Tibial nerve (tissue), 4 donors: ENCODE measurements around the gene SLC6A6. TPM values are rescaled to one million over a fixed set of nuclear protein-coding genes. Genes with fewer than 3 reads are reported as not detected.

Experiments
- DNase-seq, 2 donors: peaks; one replicate each; pipeline ENCODE4 v3.0.0-alpha.2; 2019; ENCODE audit warnings: low spot score in 2 of 2
- H3K27ac ChIP-seq, 4 donors: fragments of 200-600 bp; sonication (generic) in 3 of 4; one replicate each; pipeline ENCODE4 v1.5.1; 2017 to 2019; ENCODE audit warnings: mild to moderate bottlenecking in 1 of 4
- H3K27me3 ChIP-seq, 2 donors: fragments of 200-600 bp; sonication (generic) in 1 of 2; one replicate each; pipeline versions ENCODE4 v1.5.1 to v1.6.0; 2017 to 2019
- H3K36me3 ChIP-seq, 3 donors: fragments of 200-600 bp; sonication (generic); one replicate each; pipeline ENCODE4 v1.5.1; 2018 to 2019
- H3K4me1 ChIP-seq, 4 donors: fragments of 200-600 bp; sonication (generic) in 3 of 4; one replicate each; pipeline ENCODE4 v1.5.1; 2017 to 2019
- H3K4me3 ChIP-seq, 4 donors: fragments of 200-600 bp; sonication (generic) in 3 of 4; one replicate each; pipeline ENCODE4 v1.5.1; 2017 to 2019; ENCODE audit warnings: mild to moderate bottlenecking in 1 of 4, moderate library complexity in 1 of 4
- H3K9me3 ChIP-seq, 4 donors: fragments of 200-600 bp; sonication (generic) in 3 of 4; one replicate each; pipeline ENCODE4 v1.5.1; 2017 to 2019
- CTCF ChIP-seq, 5 experiments: fragments of 200-600 bp in 3 of 5; fragments of 450-650 bp in 2 of 5; sonication (generic) in 3 of 5; IDR thresholded peaks; one replicate each; pipeline ENCODE4 v1.5.1; 2016 to 2019; ENCODE audit warnings: antibody characterized with exemption in 5 of 5, mild to moderate bottlenecking in 3 of 5, moderate library complexity in 2 of 5
- EP300 ChIP-seq, 2 donors: sonication (generic); formaldehyde crosslinking; IDR thresholded peaks; one replicate each; pipeline ENCODE4 v1.6.1; 2017; ENCODE audit warnings: antibody characterized with exemption in 2 of 2, mild to moderate bottlenecking in 1 of 2
- POLR2A ChIP-seq, 2 donors: fragments of 450-650 bp; IDR thresholded peaks; one replicate each; pipeline ENCODE4 v1.6.1; 2017; ENCODE audit warnings: antibody characterized with exemption in 2 of 2, mild to moderate bottlenecking in 2 of 2, moderate library complexity in 2 of 2
- WGBS, 2 donors: methylation state at CpG; one replicate each; pipeline ENCODE4 v1.1.5; 2018; 5-methylcytosine and 5-hydroxymethylcytosine counted together
- total RNA-seq, 4 donors: library from RNA; depleted of rRNA; stranded (reverse); fragments of >200 nt; gene quantifications; one replicate each; pipeline ENCODE4 v1.1.0, GENCODE V29; 2016

Gene SLC6A6
- total RNA-seq, 4 donors from 2014 or later, result 11.8 to 24.9 (median 13.5) TPM

- H3K4me1 ChIP-seq, result peaks cover 0 to 15% (median 0%) of the 10 kb centered on the region in 4 donors
- TF ChIP-seq CTCF (IDR thresholded peaks at IDR 0.05), result no peak
- TF ChIP-seq EP300 (IDR thresholded peaks at IDR 0.05), result no peak
- TF ChIP-seq POLR2A (IDR thresholded peaks at IDR 0.05), result no peak
- no peak overlapping the region for H3K27ac ChIP-seq
- H3K9me3 ChIP-seq, result no peaks in the 10 kb centered on the region
- peaks cover 0 to 19% (median 0%) of the 10 kb centered on the region in 3 donors for H3K36me3 ChIP-seq
- no peaks in the 10 kb centered on the region for H3K27me3 ChIP-seq
- H3K4me3 ChIP-seq, result no peak overlapping the region
- WGBS, 2 donors, result 44 to 48% methylated on average over 13 of the region's 13 CpGs
- DNase-seq, result no peak
Measured at GRCh38 chr3:14412831-14413380, 10.5 kb downstream of the SLC6A6 start.

DNA sequence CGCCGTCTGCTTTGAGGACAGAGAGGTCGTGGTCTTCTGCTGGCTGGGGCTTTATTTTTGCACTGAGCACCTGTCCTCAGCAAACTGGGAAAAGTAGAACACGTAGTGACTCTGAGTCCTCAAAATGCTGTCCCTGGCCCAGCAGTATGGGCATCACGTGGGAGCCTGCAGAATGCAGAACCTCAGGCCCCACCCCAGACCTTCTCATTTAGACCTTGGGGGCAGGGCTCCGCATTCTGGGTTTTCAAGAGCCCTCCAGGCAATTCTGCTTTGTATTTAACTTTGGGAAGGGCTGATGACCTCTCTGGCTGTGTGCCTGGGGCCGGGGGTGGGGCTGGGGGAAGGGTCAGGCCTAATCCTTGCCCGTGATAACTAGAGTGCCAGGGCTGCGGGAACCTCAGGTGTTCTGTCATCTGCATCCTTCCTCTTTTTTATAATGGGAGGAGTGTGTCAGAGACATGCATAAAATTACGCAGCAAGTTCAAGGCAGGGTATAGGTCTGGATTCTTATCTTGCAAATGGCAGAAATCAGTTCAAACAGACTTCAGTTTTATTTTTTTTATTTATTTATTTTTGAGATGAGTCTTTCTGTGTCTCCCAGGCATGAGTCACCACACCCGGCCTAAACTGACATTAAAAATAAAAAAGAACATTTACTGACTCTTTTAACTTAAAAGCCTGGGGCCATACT lies 11.1 kb downstream of the SLC6A6 start:
- H3K27ac ChIP-seq, result no peak overlapping the region
- WGBS, 2 donors, result 41 to 42% methylated on average over 11 of the region's 11 CpGs
- no peaks in the 10 kb centered on the region for H3K9me3 ChIP-seq
- peaks cover 0 to 19% (median 0%) of the 10 kb centered on the region in 3 donors for H3K36me3 ChIP-seq
- DNase-seq, result no peak
- no peak overlapping the region for H3K4me3 ChIP-seq
- TF ChIP-seq EP300 (IDR thresholded peaks at IDR 0.05) (no peak), POLR2A (IDR thresholded peaks at IDR 0.05) (no peak), CTCF (IDR thresholded peaks at IDR 0.05) (no peak)
- H3K27me3 ChIP-seq, result no peaks in the 10 kb centered on the region
- peaks cover 0 to 15% (median 0%) of the 10 kb centered on the region in 4 donors for H3K4me1 ChIP-seq

- WGBS, 2 donors, result 85 to 89% methylated on average over 5 of the region's 5 CpGs
- DNase-seq, result no peak
- no peak overlapping the region for H3K27ac ChIP-seq
Measured at GRCh38 chr3:14414846-14415464, 12.5 kb downstream of the SLC6A6 start.

DNA sequence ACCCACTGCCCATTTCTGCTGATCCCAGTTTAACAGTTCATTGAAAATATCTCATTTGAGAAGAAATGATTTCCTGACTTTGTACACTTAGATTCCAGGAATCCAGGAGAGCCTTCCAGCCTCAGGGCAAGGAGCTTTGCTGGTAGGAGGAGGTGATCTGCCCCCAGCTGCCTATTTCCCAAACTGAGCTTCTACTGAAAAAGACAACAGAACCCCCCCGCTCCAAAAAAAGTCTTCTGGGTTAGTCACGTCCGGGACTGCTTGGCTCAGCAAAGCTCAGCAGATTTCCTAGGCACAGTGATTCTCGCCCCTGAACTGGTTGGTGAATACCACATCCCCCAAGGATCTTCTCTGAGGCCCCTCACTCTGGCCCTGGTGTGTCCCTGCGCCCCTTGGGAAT lies 13.1 kb downstream of the SLC6A6 start:
- no peak overlapping the region for H3K27ac ChIP-seq
- no peak overlapping the region for H3K4me3 ChIP-seq
- TF ChIP-seq EP300 (IDR thresholded peaks at IDR 0.05) (no peak), CTCF (IDR thresholded peaks at IDR 0.05) (no peak)
- H3K4me1 ChIP-seq, result peaks cover 0 to 15% (median 0%) of the 10 kb centered on the region in 4 donors
- no peak for DNase-seq
- WGBS, 2 donors, result 72 to 90% methylated on average over 5 of the region's 5 CpGs
- no peaks in the 10 kb centered on the region for H3K27me3 ChIP-seq
- H3K36me3 ChIP-seq, result peaks cover 0 to 19% (median 0%) of the 10 kb centered on the region in 3 donors
- H3K9me3 ChIP-seq, result no peaks in the 10 kb centered on the region

More at GRCh38 chr3:14414846-14415464, 12.5 kb downstream of the SLC6A6 start:
- no peaks in the 10 kb centered on the region for H3K9me3 ChIP-seq
- peaks cover 0 to 19% (median 0%) of the 10 kb centered on the region in 3 donors for H3K36me3 ChIP-seq
- no peak overlapping the region for H3K4me3 ChIP-seq
- no peaks in the 10 kb centered on the region for H3K27me3 ChIP-seq
- TF ChIP-seq EP300 (IDR thresholded peaks at IDR 0.05) (no peak), POLR2A (IDR thresholded peaks at IDR 0.05) (no peak), CTCF (IDR thresholded peaks at IDR 0.05) (no peak)
- peaks cover 0 to 15% (median 0%) of the 10 kb centered on the region in 4 donors for H3K4me1 ChIP-seq

DNA sequence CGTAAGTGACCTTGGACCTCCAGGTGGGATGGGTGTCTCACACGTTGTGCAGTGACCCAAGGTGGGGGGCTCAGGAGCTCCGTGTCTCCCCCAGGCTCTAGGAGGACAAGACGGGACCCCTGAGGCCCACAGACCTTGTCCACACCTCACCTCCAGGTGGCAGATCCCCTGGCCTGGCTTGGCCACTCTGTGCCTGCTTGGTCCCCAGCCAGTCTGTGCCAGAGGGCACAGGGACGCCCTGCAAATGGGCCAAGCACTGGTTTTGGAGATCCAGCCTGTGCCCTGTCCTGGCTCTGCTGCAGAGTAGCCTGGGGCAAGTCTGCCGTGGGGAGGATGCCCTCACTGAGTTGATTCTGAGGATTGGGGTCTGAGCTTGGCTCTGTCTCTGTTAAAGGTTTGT lies 14.0 kb downstream of the SLC6A6 start:
- 76 to 77% methylated on average over 6 of the region's 6 CpGs for WGBS, 2 donors
- Histone ChIP-seq H3K4me3 (no peak overlapping the region), H3K36me3 (peaks cover 0 to 14% (median 0%) of the 10 kb centered on the region in 3 donors), H3K9me3 (no peaks in the 10 kb centered on the region), H3K27me3 (no peaks in the 10 kb centered on the region), H3K4me1 (peaks cover 0 to 15% (median 0%) of the 10 kb centered on the region in 4 donors), H3K27ac (no peak overlapping the region)
- no peak for DNase-seq
- TF ChIP-seq POLR2A (IDR thresholded peaks at IDR 0.05) (no peak), CTCF (IDR thresholded peaks at IDR 0.05) (no peak), EP300 (IDR thresholded peaks at IDR 0.05) (no peak)
